Loucy (cell line): ENCODE results near the gene PRG2.

Experiments
- H2AFZ ChIP-seq: fragments of 200-600 bp; sonication (generic); 2 replicates; pipeline ENCODE4 v1.6.0; 2016; ENCODE audit warnings: antibody characterized with exemption, mild to moderate bottlenecking, low read length, moderate library complexity
- H3F3A ChIP-seq: fragments of 200-600 bp; 2 replicates; pipeline ENCODE4 v1.6.0; 2016; ENCODE audit warnings: antibody characterized with exemption, low read depth, mild to moderate bottlenecking
- H3K27me3 ChIP-seq: fragments of 200-600 bp; sonication (generic); 2 replicates; pipeline ENCODE4 v1.6.1; 2014; ENCODE audit warnings: low read length, mild to moderate bottlenecking; ENCODE audit not compliant: insufficient read depth, poor library complexity, severe bottlenecking
- H3K36me3 ChIP-seq: fragments of 200-600 bp; sonication (generic); 2 replicates; pipeline ENCODE4 v1.6.1; 2016; ENCODE audit warnings: low read length; ENCODE audit not compliant: insufficient read depth
- H3K4me1 ChIP-seq: fragments of 200-600 bp; sonication (generic); 2 replicates; pipeline ENCODE4 v1.5.1; 2014; ENCODE audit warnings: low read length, mild to moderate bottlenecking; ENCODE audit not compliant: insufficient read depth, poor library complexity, severe bottlenecking
- H3K4me2 ChIP-seq: fragments of 200-600 bp; sonication (generic); 2 replicates; pipeline ENCODE4 v1.6.0; 2014; ENCODE audit warnings: antibody characterized with exemption, low read length, low read depth, mild to moderate bottlenecking; ENCODE audit not compliant: poor library complexity, severe bottlenecking
- H3K4me3 ChIP-seq: fragments of 200-600 bp; sonication (generic); 2 replicates; pipeline ENCODE4 v1.5.1; 2014; ENCODE audit warnings: low read length, mild to moderate bottlenecking, mixed read lengths; ENCODE audit not compliant: poor library complexity, severe bottlenecking
- H3K79me2 ChIP-seq: fragments of 200-600 bp; sonication (generic); 2 replicates; pipeline ENCODE4 v1.6.1; 2014; ENCODE audit warnings: low read length; ENCODE audit not compliant: insufficient read depth
- H3K9ac ChIP-seq: fragments of 200-600 bp; sonication (generic); 2 replicates; pipeline ENCODE4 v1.6.0; 2014; ENCODE audit warnings: mild to moderate bottlenecking, low read depth, low read length, moderate library complexity; ENCODE audit not compliant: poor library complexity, severe bottlenecking
- H3K9me2 ChIP-seq: fragments of 200-600 bp; sonication (generic); replicated peaks from 2 replicates; pipeline ENCODE4 v1.6.1; 2016; ENCODE audit warnings: low read depth, low read length, mixed read lengths
- H3K9me3 ChIP-seq: fragments of 200-600 bp; sonication (generic); 2 replicates; pipeline ENCODE4 v1.6.1; 2014; ENCODE audit warnings: mild to moderate bottlenecking, antibody characterized with exemption, low read length, low read depth; ENCODE audit not compliant: insufficient read depth
- H4K20me1 ChIP-seq: fragments of 200-600 bp; sonication (generic); 2 replicates; pipeline ENCODE4 v1.6.0; 2014; ENCODE audit warnings: antibody characterized with exemption, low read length, mild to moderate bottlenecking; ENCODE audit not compliant: insufficient read depth, poor library complexity, severe bottlenecking
- EZH2phosphoT487 ChIP-seq: fragments of 200-600 bp; IDR thresholded peaks from 2 replicates; pipeline ENCODE4 v1.6.1; 2018; ENCODE audit warnings: antibody characterized with exemption, mild to moderate bottlenecking, moderate library complexity, borderline replicate concordance
- TF ChIP-seq, protein P1 (sequence below): fragments of 200-600 bp; sonication (generic); conservative IDR thresholded peaks from 2 replicates; pipeline ENCODE4 v1.5.1; 2014; ENCODE audit warnings: mild to moderate bottlenecking, antibody characterized with exemption, low read length

Gene PRG2

DNA sequence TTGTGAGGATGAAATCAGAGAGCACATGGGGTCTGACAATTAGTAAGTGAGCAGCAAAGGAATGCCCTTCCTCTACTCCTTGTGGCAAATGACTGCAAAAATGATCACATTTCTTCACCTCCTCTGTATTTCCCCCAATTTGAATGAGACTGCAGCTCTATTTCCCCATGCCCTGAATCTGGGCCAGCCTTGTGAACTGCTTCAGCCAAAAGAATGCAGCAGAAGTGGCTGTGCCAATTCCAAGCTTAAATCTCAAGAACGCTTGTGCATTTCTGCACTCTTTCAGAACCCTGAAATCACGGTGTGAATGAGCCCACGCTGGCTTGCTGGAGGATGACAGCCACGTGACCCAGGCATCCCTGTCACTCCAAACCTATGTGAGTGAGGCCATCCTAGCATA, 26.6 kb upstream of the PRG2 start:
- no peak for TF ChIP-seq EZH2phosphoT487
- TF ChIP-seq, protein P1, sequence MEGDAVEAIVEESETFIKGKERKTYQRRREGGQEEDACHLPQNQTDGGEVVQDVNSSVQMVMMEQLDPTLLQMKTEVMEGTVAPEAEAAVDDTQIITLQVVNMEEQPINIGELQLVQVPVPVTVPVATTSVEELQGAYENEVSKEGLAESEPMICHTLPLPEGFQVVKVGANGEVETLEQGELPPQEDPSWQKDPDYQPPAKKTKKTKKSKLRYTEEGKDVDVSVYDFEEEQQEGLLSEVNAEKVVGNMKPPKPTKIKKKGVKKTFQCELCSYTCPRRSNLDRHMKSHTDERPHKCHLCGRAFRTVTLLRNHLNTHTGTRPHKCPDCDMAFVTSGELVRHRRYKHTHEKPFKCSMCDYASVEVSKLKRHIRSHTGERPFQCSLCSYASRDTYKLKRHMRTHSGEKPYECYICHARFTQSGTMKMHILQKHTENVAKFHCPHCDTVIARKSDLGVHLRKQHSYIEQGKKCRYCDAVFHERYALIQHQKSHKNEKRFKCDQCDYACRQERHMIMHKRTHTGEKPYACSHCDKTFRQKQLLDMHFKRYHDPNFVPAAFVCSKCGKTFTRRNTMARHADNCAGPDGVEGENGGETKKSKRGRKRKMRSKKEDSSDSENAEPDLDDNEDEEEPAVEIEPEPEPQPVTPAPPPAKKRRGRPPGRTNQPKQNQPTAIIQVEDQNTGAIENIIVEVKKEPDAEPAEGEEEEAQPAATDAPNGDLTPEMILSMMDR = no peak
- Histone ChIP-seq H3K36me3 (peaks cover 88% of the 10 kb centered on the region), H3K4me3 (no peak overlapping the region), H3K9ac (no peak overlapping the region), H3K9me2 (no peaks in the 10 kb centered on the region), H3K79me2 (peaks cover 92% of the 10 kb centered on the region), H3K27me3 (no peaks in the 10 kb centered on the region), H4K20me1 (peaks cover 77% of the 10 kb centered on the region), H3K9me3 (no peaks in the 10 kb centered on the region), H2AFZ (no peak overlapping the region), H3F3A (no peaks in the 10 kb centered on the region), H3K4me2 (peak overlapping the region; percentile 6), H3K4me1 (peaks cover 30% of the 10 kb centered on the region)

DNA sequence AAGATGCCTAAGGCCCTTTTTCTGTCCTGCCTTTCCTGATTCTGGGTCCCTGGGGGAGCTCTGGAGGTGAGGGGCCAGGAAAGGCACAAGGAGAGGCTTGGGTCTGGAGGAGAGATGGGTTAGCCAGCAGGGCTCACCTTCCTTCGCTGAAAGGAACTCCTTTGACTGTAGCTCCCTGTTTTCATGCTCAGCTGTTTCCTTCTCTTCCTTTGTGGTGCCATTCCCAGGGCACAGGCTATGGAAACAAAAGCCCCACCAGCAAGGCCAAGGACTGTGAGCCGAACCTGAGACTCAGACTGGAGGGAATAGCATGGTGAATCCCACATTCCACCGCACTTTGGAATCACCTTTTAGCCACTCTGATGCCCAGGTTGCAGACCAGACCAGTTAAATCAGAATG, 26.0 kb upstream of the PRG2 start:
- no peak overlapping the region for H3K4me3 ChIP-seq
- H3K9ac ChIP-seq = no peak overlapping the region
- H3K9me3 ChIP-seq = no peaks in the 10 kb centered on the region
- H4K20me1 ChIP-seq = peaks cover 76% of the 10 kb centered on the region
- peaks cover 87% of the 10 kb centered on the region for H3K36me3 ChIP-seq
- peaks cover 24% of the 10 kb centered on the region for H3K4me1 ChIP-seq
- H3K9me2 ChIP-seq = no peaks in the 10 kb centered on the region
- peaks cover 86% of the 10 kb centered on the region for H3K79me2 ChIP-seq
- no peaks in the 10 kb centered on the region for H3F3A ChIP-seq
- H2AFZ ChIP-seq = no peak overlapping the region
- TF ChIP-seq, protein P1 = no peak
- no peak for TF ChIP-seq EZH2phosphoT487
- peak overlapping the region; percentile 8 for H3K4me2 ChIP-seq
- no peaks in the 10 kb centered on the region for H3K27me3 ChIP-seq

- H3K36me3 ChIP-seq = peaks cover 87% of the 10 kb centered on the region
These were observed 24.3 kb upstream of the PRG2 start for GRCh38 chr11:57414612-57415212.

More at GRCh38 chr11:57414612-57415212, 24.3 kb upstream of the PRG2 start:
- Histone ChIP-seq H3K4me1 (peaks cover 22% of the 10 kb centered on the region), H3K27me3 (peaks cover 4% of the 10 kb centered on the region), H3K79me2 (peaks cover 80% of the 10 kb centered on the region), H3F3A (no peaks in the 10 kb centered on the region), H3K4me2 (peak overlapping the region; percentile 18), H2AFZ (no peak overlapping the region), H3K4me3 (no peak overlapping the region), H4K20me1 (peaks cover 77% of the 10 kb centered on the region), H3K9me3 (no peaks in the 10 kb centered on the region), H3K9ac (no peak overlapping the region), H3K9me2 (no peaks in the 10 kb centered on the region)
- TF ChIP-seq, protein P1 = no peak
- no peak for TF ChIP-seq EZH2phosphoT487
